HT1080 (cell line): Measurements from ENCODE around the gene TNS1. TPM values are rescaled to one million over a fixed set of nuclear protein-coding genes. Genes with fewer than 3 reads are reported as not detected.

Experiments used
- DNase-seq: peaks from one replicate; pipeline ENCODE4 v3.0.0-alpha.2; 2015; ENCODE audit warnings: low read depth
- total RNA-seq: library from RNA; depleted of rRNA; stranded (reverse); fragments of >200 nt; shearing (Covaris generic); gene quantifications from 2 replicates; pipeline ENCODE4 v1.2.3, GENCODE V29; 2014

TNS1 gene
- total RNA-seq, 1 experiment from 2014 or later, result 10.5 TPM

- peak; percentile 15 for DNase-seq
Measured at GRCh38 chr2:217853301-217853881, 149.4 kb downstream of the TNS1 start.

GRCh38 chr2:217852555-217853211, 150.1 kb downstream of the TNS1 start:
- no peak for DNase-seq

- peak; percentile 27 for DNase-seq
Measured at GRCh38 chr2:217851191-217852020, 151.4 kb downstream of the TNS1 start.

- DNase-seq, result peak; percentile 41
Measured at GRCh38 chr2:217849154-217849975, 153.4 kb downstream of the TNS1 start.

- no peak for DNase-seq
Measured at GRCh38 chr2:217848351-217848957, 154.3 kb downstream of the TNS1 start.

- DNase-seq, result no peak
Measured at GRCh38 chr2:217847552-217848350, 155.0 kb downstream of the TNS1 start.

- DNase-seq, result no peak
Measured at GRCh38 chr2:217847115-217847514, 155.7 kb downstream of the TNS1 start.

GRCh38 chr2:217846321-217846743, 156.5 kb downstream of the TNS1 start:
- no peak for DNase-seq

GRCh38 chr2:217845301-217845700, 157.5 kb downstream of the TNS1 start:
- DNase-seq, result no peak

- no peak for DNase-seq
Measured at GRCh38 chr2:217844696-217845095, 158.1 kb downstream of the TNS1 start.

- DNase-seq, result no peak
Measured at GRCh38 chr2:217843324-217843723, 159.5 kb downstream of the TNS1 start.

- no peak for DNase-seq
Measured at GRCh38 chr2:217842017-217842416, 160.8 kb downstream of the TNS1 start.

- no peak for DNase-seq
Measured at GRCh38 chr2:217840522-217840921, 162.3 kb downstream of the TNS1 start.

- no peak for DNase-seq
Measured at GRCh38 chr2:217839750-217840107, 163.1 kb downstream of the TNS1 start.

- no peak for DNase-seq
Measured at GRCh38 chr2:217839073-217839749, 163.6 kb downstream of the TNS1 start.

- DNase-seq, result no peak
Measured at GRCh38 chr2:217838409-217838831, 164.4 kb downstream of the TNS1 start.

- DNase-seq, result no peak
Measured at GRCh38 chr2:217837530-217837929, 165.3 kb downstream of the TNS1 start.

GRCh38 chr2:217836901-217837491, 165.8 kb downstream of the TNS1 start:
- DNase-seq, result no peak
